CD14-positive monocyte (primary cell): ENCODE results near the gene XKR7. TPM values are rescaled to one million over a fixed set of nuclear protein-coding genes. Genes with fewer than 3 reads are reported as not detected.

Experiments
- DNase-seq, 3 donors: peaks; one replicate each; pipeline ENCODE4 v3.0.0-alpha.2; 2011 to 2022
- H2AFZ ChIP-seq: 2 replicates; pipeline ENCODE4 v1.6.0; 2012; ENCODE audit warnings: mild to moderate bottlenecking, low read depth, low read length, inconsistent platforms; ENCODE audit not compliant: insufficient read depth, poor library complexity, severe bottlenecking
- H3K27ac ChIP-seq, 2 donors: 1 replicate in 1 of 2; 2 replicates in 1 of 2; pipeline ENCODE4 v1.5.1; 2012 to 2013; ENCODE audit warnings: low read length in 2 of 2, control low read depth in 1 of 2, inconsistent platforms in 1 of 2, low read depth in 1 of 2, mild to moderate bottlenecking in 1 of 2
- H3K27me3 ChIP-seq, 2 donors: one replicate each; pipeline versions ENCODE4 v1.6.0 to v1.6.1; 2011 to 2013; ENCODE audit warnings: low read length in 2 of 2; ENCODE audit not compliant: control insufficient read depth in 2 of 2, insufficient read depth in 2 of 2
- H3K36me3 ChIP-seq, 2 donors: replicated peaks in 1 of 2; 1 replicate in 1 of 2; 2 replicates in 1 of 2; pipeline versions ENCODE4 v1.5.1 to v1.6.1; 2012 to 2013; ENCODE audit warnings: low read length in 2 of 2, control low read depth in 1 of 2, inconsistent platforms in 1 of 2, mild to moderate bottlenecking in 1 of 2; ENCODE audit not compliant: insufficient read depth in 2 of 2, control insufficient read depth in 1 of 2
- H3K4me1 ChIP-seq, 2 donors: 1 replicate in 1 of 2; 2 replicates in 1 of 2; pipeline versions ENCODE4 v1.5.1 to v1.6.1; 2012 to 2013; ENCODE audit warnings: low read length in 2 of 2, control low read depth in 1 of 2, inconsistent platforms in 1 of 2, mild to moderate bottlenecking in 1 of 2, moderate library complexity in 1 of 2; ENCODE audit not compliant: insufficient read depth in 2 of 2, control insufficient read depth in 1 of 2
- H3K4me2 ChIP-seq: replicated peaks from 2 replicates; pipeline ENCODE3; 2012; ENCODE audit warnings: low read length, moderate library complexity, mild to moderate bottlenecking; ENCODE audit not compliant: poor library complexity, severe bottlenecking; ENCODE audit errors: extremely low read depth
- H3K4me3 ChIP-seq, 3 experiments: fragments of 200-600 bp in 1 of 3; sonication (generic) in 1 of 3; replicated peaks in 1 of 3; 1 replicate in 2 of 3; 2 replicates in 1 of 3; pipeline ENCODE4 v1.5.1; 2011 to 2013; ENCODE audit warnings: low read length in 3 of 3, mild to moderate bottlenecking in 3 of 3, control low read depth in 2 of 3, low read depth in 2 of 3, inconsistent platforms in 1 of 3, moderate library complexity in 1 of 3
- H3K79me2 ChIP-seq: 2 replicates; pipeline ENCODE4 v1.6.0; 2012; ENCODE audit warnings: mild to moderate bottlenecking, control low read depth, inconsistent platforms, low read length, moderate library complexity; ENCODE audit not compliant: insufficient read depth
- H3K9ac ChIP-seq: 2 replicates; pipeline ENCODE4 v1.6.0; 2017; ENCODE audit warnings: low read length, mild to moderate bottlenecking; ENCODE audit not compliant: insufficient read depth, poor library complexity, severe bottlenecking
- H3K9me3 ChIP-seq, 2 donors: replicated peaks in 1 of 2; 1 replicate in 1 of 2; 2 replicates in 1 of 2; pipeline versions ENCODE4 v1.5.1 to v1.6.1; 2012 to 2013; ENCODE audit warnings: low read length in 2 of 2, control low read depth in 1 of 2; ENCODE audit not compliant: control insufficient read depth in 1 of 2, insufficient read depth in 1 of 2
- H4K20me1 ChIP-seq: 2 replicates; pipeline ENCODE4 v1.6.0; 2012; ENCODE audit warnings: mild to moderate bottlenecking, low read length, control low read depth, moderate library complexity; ENCODE audit not compliant: insufficient read depth
- H3K27ac Mint-ChIP-seq, 7 donors: one replicate each; pipeline ENCODE4 v1.8.0; 2020; ENCODE audit warnings: mild to moderate bottlenecking in 7 of 7, mixed read lengths in 7 of 7, moderate library complexity in 6 of 7, inconsistent platforms in 2 of 7
- H3K27me3 Mint-ChIP-seq, 3 donors: one replicate each; pipeline ENCODE4 v1.8.0; 2021 to 2022; ENCODE audit warnings: low read depth in 3 of 3, mild to moderate bottlenecking in 3 of 3, mixed read lengths in 3 of 3, moderate library complexity in 3 of 3, inconsistent platforms in 1 of 3
- H3K36me3 Mint-ChIP-seq, 2 donors: one replicate each; pipeline ENCODE4 v1.8.0; 2020; ENCODE audit warnings: mixed read lengths in 2 of 2, inconsistent platforms in 1 of 2, mild to moderate bottlenecking in 1 of 2
- H3K4me1 Mint-ChIP-seq: one replicate; pipeline ENCODE4 v1.8.0; 2020; ENCODE audit warnings: mild to moderate bottlenecking, mixed read lengths
- H3K4me3 Mint-ChIP-seq, 2 donors: one replicate each; pipeline ENCODE4 v1.8.0; 2020; ENCODE audit warnings: mild to moderate bottlenecking in 2 of 2, mixed read lengths in 2 of 2, moderate library complexity in 1 of 2
- H3K9me3 Mint-ChIP-seq, 7 donors: one replicate each; pipeline ENCODE4 v1.8.0; 2020 to 2022; ENCODE audit warnings: mixed read lengths in 7 of 7, mild to moderate bottlenecking in 6 of 7, moderate library complexity in 6 of 7, inconsistent platforms in 2 of 7
- WGBS: methylation state at CpG from one replicate; pipeline ENCODE4 v1.1.5; 2013; ENCODE audit warnings: missing lambda C conversion rate; ENCODE audit not compliant: insufficient coverage; 5-methylcytosine and 5-hydroxymethylcytosine counted together
- intact Hi-C, 2 donors: fragments of 100-400 bp; cut with micrococcal nuclease; formaldehyde crosslinking; loops; one replicate each; pipeline versions ENCODE4 v1.15.0 to v1.15.1; 2023
- polyA plus RNA-seq, 3 donors: library from polyadenylated mRNA; depleted of rRNA in 1 of 3; unstranded in 2 of 3; stranded (reverse) in 1 of 3; fragments of 300-500 nt in 2 of 3; fragments of >200 nt in 1 of 3; fragmentation: Illumina TruSeq in 2 of 3; gene quantifications; 1 replicate in 2 of 3; 2 replicates in 1 of 3; pipeline ENCODE4 v1.2.3, GENCODE V29; 2012 to 2021
- TF ChIP-seq, protein P1 (sequence below): fragments of 200-600 bp; IDR thresholded peaks from one replicate; pipeline ENCODE4 v1.8.0; 2022; ENCODE audit warnings: antibody characterized with exemption, mild to moderate bottlenecking

Gene XKR7
- polyA plus RNA-seq, 3 donors, result 0.02 to 0.43 TPM; not detected in 1

DNA sequence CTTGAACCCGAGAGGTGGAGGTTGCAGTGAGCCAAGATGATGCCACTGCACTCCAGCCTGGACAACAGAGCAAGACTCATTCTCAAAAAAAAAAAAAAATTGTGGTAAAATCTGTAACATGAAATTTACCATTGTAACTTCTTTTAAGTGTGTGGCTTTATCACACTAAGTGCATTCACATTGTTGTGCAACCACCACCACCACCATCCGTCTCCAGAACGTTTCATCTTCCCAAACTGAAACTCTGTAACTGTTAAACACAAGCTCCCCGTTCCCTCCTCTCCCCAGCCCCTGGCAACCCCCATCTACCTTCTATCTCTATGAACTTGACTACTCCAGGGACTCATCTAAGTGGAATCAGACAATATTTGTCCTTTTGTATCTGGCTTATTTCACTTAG is 45.8 kb upstream of the XKR7 start:
- no peaks in the 10 kb centered on the region for H3K27me3 ChIP-seq
- intact Hi-C loops, result no loop called here
- peaks cover 16% of the 10 kb centered on the region for H3K4me1 Mint-ChIP-seq

DNA sequence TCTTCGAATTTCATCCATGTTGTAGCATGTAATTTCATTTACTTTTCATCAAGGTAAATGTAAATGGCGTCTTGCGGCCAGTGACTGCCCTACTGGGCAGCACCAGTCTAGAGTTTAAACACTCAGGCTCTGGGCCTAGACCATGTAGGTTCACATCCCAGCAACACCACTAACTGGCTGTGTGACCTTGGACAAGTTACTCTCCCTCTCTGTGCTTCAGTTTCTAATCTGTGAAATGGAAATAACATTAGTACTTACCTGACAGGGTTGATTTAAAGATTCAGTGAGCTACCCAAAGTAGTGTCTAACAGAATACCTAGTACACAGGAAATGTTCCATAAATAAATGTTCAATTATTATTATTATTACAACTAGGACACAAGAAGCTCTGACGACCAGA is 45.4 kb upstream of the XKR7 start:
- Mint-ChIP-seq H3K4me1 (peaks cover 16% of the 10 kb centered on the region), H3K9me3 (peaks cover 0 to 1% (median 0%) of the 10 kb centered on the region in 7 donors), H3K4me3 (no peak overlapping the region), H3K36me3 (no peaks in the 10 kb centered on the region), H3K27ac (no peak overlapping the region), H3K27me3 (peaks cover 5 to 12% (median 8%) of the 10 kb centered on the region in 3 donors)
- no peaks in the 10 kb centered on the region for H3K27me3 ChIP-seq
- no peak overlapping the region for H3K9ac ChIP-seq
- H3K9me3 ChIP-seq, result no peaks in the 10 kb centered on the region
- no peak for DNase-seq
- intact Hi-C loops, result no loop called here
- no peaks in the 10 kb centered on the region for H3K79me2 ChIP-seq
- H2AFZ ChIP-seq, result no peak overlapping the region
- H3K36me3 ChIP-seq, result no peaks in the 10 kb centered on the region
- H3K4me1 ChIP-seq, result no peaks in the 10 kb centered on the region
- H4K20me1 ChIP-seq, result no peaks in the 10 kb centered on the region
- WGBS, result 100% methylated on average over 2 of the region's 4 CpGs
- no peak overlapping the region for H3K4me2 ChIP-seq
- no peak overlapping the region for H3K4me3 ChIP-seq
- H3K27ac ChIP-seq, result no peak overlapping the region
- TF ChIP-seq, protein P1, sequence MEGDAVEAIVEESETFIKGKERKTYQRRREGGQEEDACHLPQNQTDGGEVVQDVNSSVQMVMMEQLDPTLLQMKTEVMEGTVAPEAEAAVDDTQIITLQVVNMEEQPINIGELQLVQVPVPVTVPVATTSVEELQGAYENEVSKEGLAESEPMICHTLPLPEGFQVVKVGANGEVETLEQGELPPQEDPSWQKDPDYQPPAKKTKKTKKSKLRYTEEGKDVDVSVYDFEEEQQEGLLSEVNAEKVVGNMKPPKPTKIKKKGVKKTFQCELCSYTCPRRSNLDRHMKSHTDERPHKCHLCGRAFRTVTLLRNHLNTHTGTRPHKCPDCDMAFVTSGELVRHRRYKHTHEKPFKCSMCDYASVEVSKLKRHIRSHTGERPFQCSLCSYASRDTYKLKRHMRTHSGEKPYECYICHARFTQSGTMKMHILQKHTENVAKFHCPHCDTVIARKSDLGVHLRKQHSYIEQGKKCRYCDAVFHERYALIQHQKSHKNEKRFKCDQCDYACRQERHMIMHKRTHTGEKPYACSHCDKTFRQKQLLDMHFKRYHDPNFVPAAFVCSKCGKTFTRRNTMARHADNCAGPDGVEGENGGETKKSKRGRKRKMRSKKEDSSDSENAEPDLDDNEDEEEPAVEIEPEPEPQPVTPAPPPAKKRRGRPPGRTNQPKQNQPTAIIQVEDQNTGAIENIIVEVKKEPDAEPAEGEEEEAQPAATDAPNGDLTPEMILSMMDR, result no peak

More for the DNA sequence above, 45.8 kb upstream of the XKR7 start:
- peaks cover 5 to 12% (median 8%) of the 10 kb centered on the region in 3 donors for H3K27me3 Mint-ChIP-seq
- Histone ChIP-seq H3K9ac (no peak overlapping the region), H3K79me2 (no peaks in the 10 kb centered on the region), H2AFZ (no peak overlapping the region), H4K20me1 (no peaks in the 10 kb centered on the region), H3K27ac (no peak overlapping the region), H3K4me2 (no peak overlapping the region), H3K4me1 (no peaks in the 10 kb centered on the region), H3K36me3 (no peaks in the 10 kb centered on the region), H3K4me3 (no peak overlapping the region), H3K9me3 (no peaks in the 10 kb centered on the region)
- TF ChIP-seq, protein P1, result no peak
- 10% methylated on average over 3 of the region's 4 CpGs for WGBS
- H3K4me3 Mint-ChIP-seq, result no peak overlapping the region
- H3K9me3 Mint-ChIP-seq, result peaks cover 0 to 1% (median 0%) of the 10 kb centered on the region in 7 donors
- DNase-seq, result no peak
- H3K27ac Mint-ChIP-seq, result no peak overlapping the region
- H3K36me3 Mint-ChIP-seq, result no peaks in the 10 kb centered on the region
